H1 (cell line): ENCODE measurements around the gene ZNF598. TPM values are rescaled to one million over a fixed set of nuclear protein-coding genes. Genes with fewer than 3 reads are reported as not detected.
A peak's percentile ranks its signal among the peaks of the same experiment; 100 is the strongest.

Experiments used
- CTCF ChIA-PET: fragments of 300-600 bp; sonication (Branson Sonifier 250); formaldehyde crosslinking; loops from one replicate; lab custom pipeline; 2021; ENCODE audit not compliant: partially characterized antibody; lab: Charles Lee
- POLR2A ChIA-PET: fragments of 300-600 bp; sonication (Branson Sonifier 250); formaldehyde crosslinking; loops from one replicate; lab custom pipeline; 2021; ENCODE audit warnings: inconsistent platforms; ENCODE audit not compliant: partially characterized antibody; lab: Charles Lee
- DNase-seq, 2 experiments: peaks; one replicate each; pipeline versions ENCODE4 v3.0.0 to v3.0.0-alpha.2; 2010 to 2022; ENCODE audit warnings: low spot score in 2 of 2, low read depth in 1 of 2, mixed read lengths in 1 of 2
- FAIRE-seq: peaks from 2 replicates; lab custom pipeline; 2011; peaks lifted over from hg19 to GRCh38; lab: Jason Lieb, UNC
- H2AFZ ChIP-seq: 2 replicates; pipeline ENCODE4 v1.8.1; 2012; ENCODE audit warnings: low read length, inconsistent platforms
- H2AK5ac ChIP-seq: 2 replicates; pipeline ENCODE4 v1.6.1; 2013; ENCODE audit warnings: low read depth, low read length
- H2BK120ac ChIP-seq: replicated peaks from 2 replicates; pipeline ENCODE3; 2013; ENCODE audit warnings: low read depth, low read length, inconsistent platforms
- H2BK12ac ChIP-seq: 2 replicates; pipeline ENCODE4 v1.6.1; 2013; ENCODE audit warnings: low read depth, low read length
- H2BK15ac ChIP-seq: 2 replicates; pipeline ENCODE4 v1.6.1; 2013; ENCODE audit warnings: low read length
- H2BK20ac ChIP-seq: 2 replicates; pipeline ENCODE4 v1.6.1; 2013; ENCODE audit warnings: low read length
- H2BK5ac ChIP-seq: 2 replicates; pipeline ENCODE4 v1.6.1; 2013; ENCODE audit warnings: low read depth, low read length
- H3K14ac ChIP-seq: 2 replicates; pipeline ENCODE4 v1.6.1; 2013; ENCODE audit warnings: inconsistent platforms; ENCODE audit not compliant: insufficient read length
- H3K18ac ChIP-seq: 2 replicates; pipeline ENCODE4 v1.6.1; 2013; ENCODE audit warnings: low read length; ENCODE audit errors: extremely low read depth
- H3K23ac ChIP-seq: 2 replicates; pipeline ENCODE4 v1.6.1; 2013; ENCODE audit warnings: inconsistent platforms; ENCODE audit not compliant: insufficient read length
- H3K23me2 ChIP-seq: 2 replicates; pipeline ENCODE4 v1.6.1; 2013; ENCODE audit warnings: low read depth, low read length
- H3K27ac ChIP-seq: 2 replicates; pipeline ENCODE4 v1.6.1; 2011; ENCODE audit warnings: low read depth, low read length, inconsistent platforms
- H3K27me3 ChIP-seq, 4 experiments: replicated peaks in 1 of 4; 1 replicate in 1 of 4; 2 replicates in 3 of 4; pipeline versions ENCODE4 v1.6.1 to v1.8.1; 2011 to 2013; ENCODE audit warnings: low read length in 3 of 4, mild to moderate bottlenecking in 3 of 4, inconsistent platforms in 2 of 4, mixed read lengths in 2 of 4, moderate library complexity in 1 of 4; ENCODE audit not compliant: control insufficient read depth in 3 of 4, insufficient read depth in 3 of 4; ENCODE audit errors: extremely low read depth in 1 of 4
- H3K36me3 ChIP-seq, 4 experiments: 2 replicates each; pipeline versions ENCODE4 v1.6.1 to v1.8.1; 2011 to 2013; ENCODE audit warnings: mild to moderate bottlenecking in 4 of 4, low read length in 3 of 4, moderate library complexity in 2 of 4, control low read depth in 1 of 4, inconsistent platforms in 1 of 4; ENCODE audit not compliant: insufficient read depth in 4 of 4, control insufficient read depth in 2 of 4
- H3K4ac ChIP-seq: replicated peaks from 2 replicates; pipeline ENCODE3; 2013; ENCODE audit warnings: low read length, low read depth, mixed read lengths, inconsistent platforms; ENCODE audit not compliant: insufficient read length
- H3K4me1 ChIP-seq, 4 experiments: replicated peaks in 1 of 4; 1 replicate in 1 of 4; 2 replicates in 3 of 4; pipeline versions ENCODE4 v1.6.1 to v1.8.1; 2011 to 2013; ENCODE audit warnings: low read length in 3 of 4, inconsistent platforms in 2 of 4, mixed read lengths in 1 of 4; ENCODE audit not compliant: insufficient read depth in 4 of 4, control insufficient read depth in 3 of 4
- H3K4me2 ChIP-seq, 2 experiments: 2 replicates each; pipeline versions ENCODE4 v1.6.1 to v1.8.1; 2011 to 2013; ENCODE audit warnings: low read depth in 2 of 2, low read length in 2 of 2, control low read depth in 1 of 2, inconsistent platforms in 1 of 2, mild to moderate bottlenecking in 1 of 2; ENCODE audit not compliant: insufficient read depth in 1 of 2
- H3K4me3 ChIP-seq, 4 experiments: fragments of 200-600, 300-600 bp in 1 of 4; sonication (generic), shearing (Covaris generic), sonication (Bioruptor Twin) in 1 of 4; 2 replicates each; pipeline versions ENCODE4 v1.5.1 to v1.8.1; 2011 to 2016; ENCODE audit warnings: low read length in 4 of 4, low read depth in 3 of 4, control low read depth in 2 of 4, inconsistent platforms in 2 of 4, mild to moderate bottlenecking in 2 of 4, mixed read lengths in 1 of 4, moderate library complexity in 1 of 4; ENCODE audit not compliant: insufficient read depth in 2 of 4; ENCODE audit errors: extremely low read depth in 1 of 4
- H3K56ac ChIP-seq: replicated peaks from 2 replicates; pipeline ENCODE3; 2013; ENCODE audit warnings: low read depth, mild to moderate bottlenecking, mixed read lengths, low read length, inconsistent platforms; ENCODE audit not compliant: insufficient read length
- H3K79me1 ChIP-seq: 2 replicates; pipeline ENCODE4 v1.6.1; 2013; ENCODE audit warnings: low read depth, low read length, control low read depth
- H3K79me2 ChIP-seq, 2 experiments: 2 replicates each; pipeline versions ENCODE4 v1.6.1 to v1.8.1; 2012 to 2013; ENCODE audit warnings: low read length in 2 of 2, mild to moderate bottlenecking in 2 of 2, inconsistent platforms in 1 of 2; ENCODE audit not compliant: insufficient read depth in 2 of 2, control insufficient read depth in 1 of 2
- H3K9ac ChIP-seq, 4 experiments: replicated peaks in 1 of 4; 1 replicate in 1 of 4; 2 replicates in 3 of 4; pipeline versions ENCODE4 v1.6.1 to v1.8.1; 2011 to 2013; ENCODE audit warnings: low read depth in 3 of 4, low read length in 3 of 4, control low read depth in 2 of 4, mild to moderate bottlenecking in 2 of 4, moderate library complexity in 2 of 4, inconsistent platforms in 1 of 4; ENCODE audit errors: extremely low read depth in 1 of 4
- H3K9me3 ChIP-seq, 2 experiments: 2 replicates each; pipeline versions ENCODE4 v1.6.1 to v1.8.1; 2012 to 2013; ENCODE audit warnings: mild to moderate bottlenecking in 2 of 2, moderate library complexity in 2 of 2, control low read depth in 1 of 2, inconsistent platforms in 1 of 2, low read depth in 1 of 2, low read length in 1 of 2, mixed read lengths in 1 of 2; ENCODE audit not compliant: insufficient read depth in 2 of 2
- H4K20me1 ChIP-seq, 2 experiments: replicated peaks in 1 of 2; 2 replicates each; pipeline versions ENCODE3 to v1.8.1; 2011 to 2013; ENCODE audit warnings: inconsistent platforms in 2 of 2, low read length in 2 of 2, mild to moderate bottlenecking in 1 of 2; ENCODE audit not compliant: insufficient read depth in 2 of 2, control insufficient read depth in 1 of 2
- H4K5ac ChIP-seq: 2 replicates; pipeline ENCODE4 v1.6.1; 2013; ENCODE audit warnings: low read length, low read depth, mixed read lengths, inconsistent platforms; ENCODE audit not compliant: insufficient read length
- H4K8ac ChIP-seq: 2 replicates; pipeline ENCODE4 v1.8.0; 2013; ENCODE audit warnings: mild to moderate bottlenecking, moderate library complexity, low read length, inconsistent platforms; ENCODE audit not compliant: insufficient read depth; ENCODE audit errors: extremely low read depth
- H4K91ac ChIP-seq: replicated peaks from 2 replicates; pipeline ENCODE3; 2013; ENCODE audit warnings: low read length, mixed read lengths, inconsistent platforms; ENCODE audit not compliant: insufficient read length
- BACH1 ChIP-seq: IDR thresholded peaks from 2 replicates; pipeline ENCODE4 v1.6.1; 2012; ENCODE audit warnings: low read length, improper control_type of control experiment
- CTCF ChIP-seq, 3 experiments: IDR thresholded peaks; 1 replicate in 2 of 3; 2 replicates in 1 of 3; pipeline versions ENCODE4 v1.5.1 to v1.6.1; 2011; ENCODE audit warnings: low read length in 3 of 3, mild to moderate bottlenecking in 3 of 3, inconsistent platforms in 2 of 3, low read depth in 1 of 3, moderate library complexity in 1 of 3; ENCODE audit not compliant: insufficient read depth in 1 of 3; ENCODE audit errors: control extremely low read depth in 1 of 3
- RAD21 ChIP-seq, 2 experiments: IDR thresholded peaks in 1 of 2; conservative IDR thresholded peaks in 1 of 2; 2 replicates each; pipeline ENCODE4 v1.6.1; 2011; ENCODE audit warnings: low read depth in 2 of 2, low read length in 2 of 2, improper control_type of control experiment in 1 of 2, inconsistent platforms in 1 of 2, mild to moderate bottlenecking in 1 of 2, moderate library complexity in 1 of 2
- RNF2 ChIP-seq: fragments of 200-900, 300-1000 bp; sonication (generic); IDR thresholded peaks from 2 replicates; pipeline ENCODE4 v1.7.1; 2016; ENCODE audit warnings: borderline replicate concordance, low read depth, mild to moderate bottlenecking, antibody characterized with exemption, low read length; ENCODE audit not compliant: poor library complexity, severe bottlenecking; ENCODE audit errors: missing control alignments
- SAP30 ChIP-seq: fragments of 300-600 bp; sonication (generic); IDR thresholded peaks from 2 replicates; pipeline ENCODE4 v1.7.1; 2012; ENCODE audit warnings: low read length, moderate library complexity, mild to moderate bottlenecking, inconsistent platforms; ENCODE audit not compliant: insufficient read depth, insufficient replicate concordance
- WGBS, 2 experiments: shearing (Covaris generic) in 1 of 2; methylation state at CpG; one replicate each; pipeline versions ENCODE4 v1.1.6 to v1.1.7; 2013 to 2015; ENCODE audit warnings: low lambda C conversion rate in 2 of 2, mixed read lengths in 2 of 2, inconsistent platforms in 1 of 2, low coverage in 1 of 2, missing lambda C conversion rate in 1 of 2; ENCODE audit not compliant: insufficient replicate concordance in 2 of 2, insufficient coverage in 1 of 2, insufficient read length in 1 of 2; ENCODE audit errors: extremely low coverage in 1 of 2, missing lambda C conversion rate in 1 of 2; 5-methylcytosine and 5-hydroxymethylcytosine counted together
- polyA plus RNA-seq, 7 experiments: library from polyadenylated mRNA; depleted of rRNA in 3 of 7; stranded (reverse) in 5 of 7; unstranded in 2 of 7; fragments of >200 nt in 5 of 7; fragments of 200-250 nt in 2 of 7; gene quantifications; 1 replicate in 5 of 7; 2 replicates in 1 of 7; 4 replicates in 1 of 7; pipeline versions ENCODE4 v1.2.1 to v1.2.3, GENCODE V29; 2011 to 2013; ENCODE audit warnings: missing spikeins in 2 of 7, mixed read lengths in 2 of 7
- total RNA-seq: library from RNA; stranded (reverse); fragmentation: NEBNext Ultra II Directional; extraction: Animal tissue kit (Norgen Biotek cat#: 25700); gene quantifications from 2 replicates; pipeline ENCODE4 v1.2.1, GENCODE V29; 2021

Gene ZNF598
- total and polyA plus RNA-seq, 2 of the 8 experiments (the other 6 are each of a cell fraction or from before 2014, with no cell fraction given) = 29.3 to 47.6 TPM

- Histone ChIP-seq H4K8ac (no peak overlapping the region), H3K23ac (no peak overlapping the region), H3K9me3 (no peaks in the 10 kb centered on the region), H3K27me3 (no peaks in the 10 kb centered on the region), H3K79me1 (peaks cover 9% of the 10 kb centered on the region; the same call in 1 of the 2 replicates), H2BK15ac (no peak overlapping the region), H3K79me2 (peaks cover 22 to 52% of the 10 kb centered on the region in 2 experiments; a peak in 3 of 4 replicates), H3K36me3 (peaks cover 14 to 27% (median 20%) of the 10 kb centered on the region in 4 experiments), H2AFZ (no peak overlapping the region), H3K4me1 (peaks cover 3 to 38% (median 22%) of the 10 kb centered on the region in 4 experiments), H3K56ac (no peak overlapping the region), H4K5ac (no peak overlapping the region), H2BK20ac (no peak overlapping the region), H3K4me3 (no peak overlapping the region), H2BK5ac (peak overlapping the region; percentile 35; the same call in 1 of the 2 replicates), H3K18ac (no peak overlapping the region), H3K4me2 (no peak overlapping the region), H4K20me1 (peaks cover 29 to 62% of the 10 kb centered on the region in 2 experiments), H2AK5ac (no peak overlapping the region), H3K14ac (no peak overlapping the region), H4K91ac (no peak overlapping the region), H3K4ac (no peak overlapping the region), H2BK120ac (no peak overlapping the region), H3K23me2 (peaks cover 12% of the 10 kb centered on the region; the same call in 1 of the 2 replicates), H3K27ac (no peak overlapping the region), H3K9ac (no peak overlapping the region), H2BK12ac (no peak overlapping the region)
- ChIA-PET POLR2A (interaction anchor here (0.6 to 4.7 kb wide), 11 partner anchors 9 to 1263 kb away, joined by 3 to 37 read pairs (median 7); partner anchors contain the start of genes RNF151, RPS2, SYNGR3 and TRAF7), CTCF (interaction anchor here (0.7 to 4.3 kb wide), 17 partner anchors 7 to 147 kb away, joined by 3 to 55 read pairs (median 9); partner anchors contain the start of genes NPW, NTHL1, SYNGR3 and TSC2)
- 89% methylated on average over 20 of the region's 21 CpGs; no CpG with 5 or more reads in 1 of the 2 experiments for WGBS, 2 experiments
- DNase-seq = no peak
- TF ChIP-seq RAD21 (IDR thresholded peaks at IDR 0.05 in 1 of 2, conservative IDR thresholded peaks at IDR 0.05 in 1 of 2; ENCODE audit: low read depth in 2 of 2, low read length in 2 of 2) (peak; percentile 67 to 76), RNF2 (no peak), BACH1 (no peak), SAP30 (no peak), CTCF (IDR thresholded peaks at IDR 0.05; ENCODE audit: control extremely low read depth in 1 of 3, insufficient read depth in 1 of 3, low read depth in 1 of 3, low read length in 3 of 3) (peak in 2 of 3 experiments; percentile 50; a peak in 3 of 4 replicates)
- FAIRE-seq = no peak
Observed at GRCh38 chr16:2005646-2006045, 4.0 kb downstream of the ZNF598 start.
